ENCODE measurements around the gene GATB. TPM values are rescaled to one million over a fixed set of nuclear protein-coding genes. Genes with fewer than 3 reads are reported as not detected.

GATB gene
- polyA plus RNA-seq, result 25.5 to 32.3 TPM (median 31.0 TPM) in 3 replicates
- polyA plus RNA-seq (2011; ENCODE audit: low read depth), result 12.4 TPM
- 23.0 and 27.4 TPM in 2 replicates for polyA plus RNA-seq (2011; cell fraction: cytosol; rRNA removed)
- 33.4 and 37.7 TPM in 2 replicates for polyA plus RNA-seq (2011; cell fraction: nucleus; rRNA removed)
- polyA plus RNA-seq (2012; ENCODE audit: low replicate concordance), result 11.0 and 18.9 TPM in 2 replicates
- polyA minus RNA-seq, result 9.0 to 25.7 TPM (median 23.7 TPM) in 3 replicates
- 13.6 TPM for polyA minus RNA-seq (2011; cell fraction: cytosol; rRNA and poly(A)+ RNA removed)
- 16.5 and 23.9 TPM in 2 replicates for polyA minus RNA-seq (2011; cell fraction: nucleus; rRNA and poly(A)+ RNA removed)

- Histone ChIP-seq H4K20me1 (ENCODE audit: control insufficient read depth, extremely low read depth, insufficient read depth, low read length) (no peaks in the 10 kb centered on the region), H3K4me1 (ENCODE audit: control insufficient read depth, extremely low read depth, insufficient read depth, low read length) (peaks cover 10% of the 10 kb centered on the region), H3K4me2 (ENCODE audit: control insufficient read depth, extremely low read depth, insufficient read depth, low read depth, low read length) (peak within 1 kb of the TSS; percentile 98), H3K9me1 (ENCODE audit: control insufficient read depth, extremely low read depth, insufficient read depth, low read length) (no peaks in the 10 kb centered on the region), H3K79me2 (ENCODE audit: control insufficient read depth, insufficient read depth, low read length) (peaks cover 6% of the 10 kb centered on the region), H3K9me3 (ENCODE audit: control insufficient read depth, low read depth, low read length) (no peaks in the 10 kb centered on the region), H2AFZ (ENCODE audit: control insufficient read depth, low read length) (peak within 1 kb of the TSS; percentile 92), H3K9ac (ENCODE audit: control insufficient read depth, extremely low read depth, insufficient read depth, low read length) (peak within 1 kb of the TSS; percentile 98), H3K36me3 (ENCODE audit: control insufficient read depth in 2 of 2, extremely low read depth in 1 of 2, insufficient read depth in 2 of 2, low read length in 2 of 2) (peaks cover 0 to 2% of the 10 kb centered on the region in 2 experiments), H3K27ac (ENCODE audit: control insufficient read depth, insufficient read depth, low read length) (peak within 1 kb of the TSS; percentile 94), H3K4me3 (ENCODE audit: control insufficient read depth in 2 of 3, extremely low read depth in 1 of 3, insufficient read depth in 2 of 3, low read depth in 1 of 3, low read length in 3 of 3) (peak within 1 kb of the TSS; percentile 83 to 95 (median 84)), H3K27me3 (ENCODE audit: control insufficient read depth, extremely low read depth, insufficient read depth, low read length) (no peaks in the 10 kb centered on the region)
- dilution Hi-C loops (cut with MboI; ENCODE audit: extremely low pct_ligation_motif_present, low sequenced_read_pairs), result no loop called here
- DNase-seq (ENCODE audit: low read depth, low spot score) (peak; percentile 63), FAIRE-seq (peak; percentile 79)
- no peak for TF ChIP-seq EZH2 (IDR thresholded peaks at IDR 0.05; ENCODE audit: low read length)
- TF ChIP-seq CTCF (optimal IDR thresholded peaks at IDR 0.05 in 1 of 3, IDR thresholded peaks at IDR 0.05 in 1 of 3, conservative IDR thresholded peaks at IDR 0.05 in 1 of 3; ENCODE audit: extremely low read depth in 1 of 3, insufficient read depth in 2 of 3, low read length in 3 of 3), result peak; percentile 30 to 63 (median 63)
Observed at GRCh38 chr4:151760712-151761661, at the start of gene GATB. Gene GATB (minus strand): TSS chr4:151761007. CDS start chr4:151760982, 25 bp downstream.

GRCh38 chr4:151810476-151810875, 49.7 kb upstream of the GATB start:
- no peaks in the 10 kb centered on the region for H3K9me3 ChIP-seq (ENCODE audit: control insufficient read depth, low read depth, low read length)
- H3K4me3 ChIP-seq (ENCODE audit: control insufficient read depth in 2 of 3, extremely low read depth in 1 of 3, insufficient read depth in 2 of 3, low read depth in 1 of 3, low read length in 3 of 3), result no peak overlapping the region
- H3K4me2 ChIP-seq (ENCODE audit: control insufficient read depth, extremely low read depth, insufficient read depth, low read depth, low read length), result no peak overlapping the region
- no peaks in the 10 kb centered on the region for H4K20me1 ChIP-seq (ENCODE audit: control insufficient read depth, extremely low read depth, insufficient read depth, low read length)
- no peaks in the 10 kb centered on the region for H3K79me2 ChIP-seq (ENCODE audit: control insufficient read depth, insufficient read depth, low read length)
- peaks cover 20% of the 10 kb centered on the region for H3K4me1 ChIP-seq (ENCODE audit: control insufficient read depth, extremely low read depth, insufficient read depth, low read length)
- no peak for FAIRE-seq
- no peak overlapping the region for H2AFZ ChIP-seq (ENCODE audit: control insufficient read depth, low read length)
- no peak overlapping the region for H3K27ac ChIP-seq (ENCODE audit: control insufficient read depth, insufficient read depth, low read length)
- H3K36me3 ChIP-seq (ENCODE audit: control insufficient read depth in 2 of 2, extremely low read depth in 1 of 2, insufficient read depth in 2 of 2, low read length in 2 of 2), result no peaks in the 10 kb centered on the region
- TF ChIP-seq CTCF (optimal IDR thresholded peaks at IDR 0.05 in 1 of 3, IDR thresholded peaks at IDR 0.05 in 1 of 3, conservative IDR thresholded peaks at IDR 0.05 in 1 of 3; ENCODE audit: extremely low read depth in 1 of 3, insufficient read depth in 2 of 3, low read length in 3 of 3), result no peak
- TF ChIP-seq EZH2 (IDR thresholded peaks at IDR 0.05; ENCODE audit: low read length), result no peak
- H3K9ac ChIP-seq (ENCODE audit: control insufficient read depth, extremely low read depth, insufficient read depth, low read length), result no peak overlapping the region
- H3K27me3 ChIP-seq (ENCODE audit: control insufficient read depth, extremely low read depth, insufficient read depth, low read length), result no peaks in the 10 kb centered on the region
- dilution Hi-C loops (cut with MboI; ENCODE audit: extremely low pct_ligation_motif_present, low sequenced_read_pairs), result no loop called here
- H3K9me1 ChIP-seq (ENCODE audit: control insufficient read depth, extremely low read depth, insufficient read depth, low read length), result no peaks in the 10 kb centered on the region
- DNase-seq (ENCODE audit: low read depth, low spot score), result no peak

Measured in keratinocyte (primary cell).